HAP-1 (cell line): ENCODE data around the gene MTURN.

Experiments
- DNase-seq, 2 experiments: peaks; one replicate each; pipeline ENCODE4 v3.0.0-alpha.2; 2016 to 2020; ENCODE audit warnings: low spot score in 2 of 2
- H3K27me3 ChIP-seq: fragments of 250-450 bp; sonication (Bioruptor Pico); 2 replicates; pipeline ENCODE4 v1.5.1; 2020; ENCODE audit warnings: low read depth, mild to moderate bottlenecking, moderate library complexity
- H3K36me3 ChIP-seq: fragments of 250-450 bp; sonication (Bioruptor Pico); replicated peaks from 2 replicates; pipeline ENCODE4 v1.5.1; 2020; ENCODE audit warnings: mild to moderate bottlenecking
- H3K4me1 ChIP-seq: fragments of 250-450 bp; sonication (Bioruptor Pico); 2 replicates; pipeline ENCODE4 v1.5.1; 2020; ENCODE audit warnings: mild to moderate bottlenecking
- H3K4me3 ChIP-seq: fragments of 250-450 bp; sonication (Bioruptor Pico); 2 replicates; pipeline ENCODE4 v1.5.1; 2020; ENCODE audit warnings: mild to moderate bottlenecking, moderate library complexity
- H3K9me3 ChIP-seq: fragments of 250-450 bp; sonication (Bioruptor Pico); 2 replicates; pipeline ENCODE4 v1.5.1; 2020; ENCODE audit warnings: mild to moderate bottlenecking, moderate library complexity
- in situ Hi-C: fragments of 300-500 bp; cut with MboI; formaldehyde crosslinking; loops from 3 replicates; pipeline ENCODE4 v1.14.3; 2020; ENCODE audit warnings: low sequenced_read_pairs, inconsistent platforms, mixed read lengths

The MTURN gene

DNA sequence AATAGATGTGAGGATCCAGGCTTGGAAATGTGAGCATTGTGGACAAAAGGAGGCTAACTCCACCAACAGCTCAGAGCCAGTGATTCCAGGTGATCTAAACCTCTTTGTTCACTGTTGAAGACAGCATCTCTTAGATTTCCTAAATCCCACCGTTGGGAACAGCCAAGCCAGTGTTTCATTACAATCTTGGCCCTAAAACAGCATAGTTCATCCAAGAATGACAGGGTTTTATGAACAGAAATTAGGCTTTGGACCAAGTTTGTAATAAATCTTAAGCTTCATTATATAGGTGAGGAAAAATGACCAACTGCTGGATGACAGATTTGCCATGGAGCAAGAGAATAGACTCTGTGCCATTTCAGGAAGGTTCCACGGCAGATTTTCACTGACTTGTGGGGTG is 65.8 kb downstream of the MTURN start:
- peaks cover 11% of the 10 kb centered on the region for H3K4me1 ChIP-seq
- in situ Hi-C loops = no loop called here
- no peak overlapping the region for H3K4me3 ChIP-seq
- H3K9me3 ChIP-seq = peaks cover 15% of the 10 kb centered on the region
- H3K36me3 ChIP-seq = no peaks in the 10 kb centered on the region
- H3K27me3 ChIP-seq = no peaks in the 10 kb centered on the region
- no peak for DNase-seq

DNA sequence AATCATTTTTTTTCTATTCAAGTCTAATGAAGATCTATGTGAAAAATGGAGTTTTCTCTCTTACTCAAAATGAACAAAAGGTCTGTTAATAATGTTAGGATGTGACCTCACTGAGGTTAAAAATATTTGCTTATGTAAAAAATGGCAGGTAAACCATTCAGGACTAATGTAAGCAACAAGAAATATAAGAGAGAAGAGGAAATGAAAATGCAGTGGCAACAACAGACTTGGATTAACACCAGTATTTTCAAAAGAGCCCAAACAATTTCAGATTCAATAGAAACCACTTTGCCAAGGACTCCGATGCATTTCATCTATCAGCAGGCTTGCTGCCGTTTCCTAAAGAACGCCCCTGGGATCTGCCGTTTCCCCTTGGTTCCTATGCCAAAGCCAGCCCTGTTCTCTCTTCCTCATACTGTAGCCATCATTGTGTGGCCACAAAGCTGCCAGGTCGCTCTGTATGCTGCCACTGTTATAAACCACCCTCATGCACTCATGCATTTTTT is 66.4 kb downstream of the MTURN start:
- no peaks in the 10 kb centered on the region for H3K27me3 ChIP-seq
- no peak for DNase-seq
- in situ Hi-C loops = no loop called here
- H3K36me3 ChIP-seq = no peaks in the 10 kb centered on the region
- H3K4me3 ChIP-seq = no peak overlapping the region
- H3K4me1 ChIP-seq = peaks cover 11% of the 10 kb centered on the region
- H3K9me3 ChIP-seq = peaks cover 9% of the 10 kb centered on the region

DNA sequence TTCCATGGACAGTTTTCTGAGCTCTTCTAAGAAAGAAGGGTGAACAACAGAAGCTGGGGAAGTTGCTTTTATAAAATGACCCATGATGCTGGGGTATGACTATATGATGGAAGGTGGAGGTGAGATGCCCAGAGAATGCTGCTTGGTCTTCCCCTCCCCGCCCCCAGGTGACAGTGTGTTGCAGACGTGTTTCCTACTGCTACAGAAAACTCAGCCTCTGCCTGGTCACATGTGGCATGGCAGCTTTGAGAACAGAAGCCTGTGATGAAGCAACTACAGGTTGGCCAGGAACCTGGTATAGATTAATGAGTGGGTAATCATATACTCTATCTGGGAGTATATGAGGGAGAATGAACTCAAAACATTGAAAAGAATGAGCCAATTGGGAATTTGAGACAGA is 67.1 kb downstream of the MTURN start:
- no peak for DNase-seq
- no peak overlapping the region for H3K4me3 ChIP-seq
- H3K36me3 ChIP-seq = no peaks in the 10 kb centered on the region
- H3K4me1 ChIP-seq = peaks cover 11% of the 10 kb centered on the region
- H3K27me3 ChIP-seq = no peaks in the 10 kb centered on the region
- peaks cover 3% of the 10 kb centered on the region; the same call in 1 of the 2 replicates for H3K9me3 ChIP-seq
- in situ Hi-C loops = no loop called here

DNA sequence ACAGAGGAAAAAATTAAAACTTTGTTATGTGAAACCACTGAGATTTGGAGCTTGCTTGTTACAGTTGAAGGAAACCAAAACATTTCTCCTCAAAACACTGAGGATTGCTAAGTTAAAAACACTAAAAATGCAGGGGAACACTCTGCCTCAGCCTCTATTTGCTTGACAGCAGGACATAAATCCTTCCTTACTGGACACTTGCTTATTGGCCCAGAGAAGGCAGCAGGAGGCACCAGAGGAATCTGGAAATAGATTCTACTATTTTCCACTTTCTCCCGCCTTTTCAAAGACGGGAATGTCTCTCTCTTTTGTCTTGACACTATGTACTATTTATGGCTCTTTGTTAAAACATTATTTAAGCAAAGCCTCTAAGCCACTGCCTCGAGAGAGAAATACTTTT is 67.9 kb downstream of the MTURN start:
- peak; percentile 33 to 54 for DNase-seq
- H3K27me3 ChIP-seq = no peaks in the 10 kb centered on the region
- peaks cover 11% of the 10 kb centered on the region for H3K4me1 ChIP-seq
- H3K4me3 ChIP-seq = no peak overlapping the region
- peaks cover 3% of the 10 kb centered on the region; the same call in 1 of the 2 replicates for H3K9me3 ChIP-seq
- no peaks in the 10 kb centered on the region for H3K36me3 ChIP-seq
- in situ Hi-C loops = no loop called here

DNA sequence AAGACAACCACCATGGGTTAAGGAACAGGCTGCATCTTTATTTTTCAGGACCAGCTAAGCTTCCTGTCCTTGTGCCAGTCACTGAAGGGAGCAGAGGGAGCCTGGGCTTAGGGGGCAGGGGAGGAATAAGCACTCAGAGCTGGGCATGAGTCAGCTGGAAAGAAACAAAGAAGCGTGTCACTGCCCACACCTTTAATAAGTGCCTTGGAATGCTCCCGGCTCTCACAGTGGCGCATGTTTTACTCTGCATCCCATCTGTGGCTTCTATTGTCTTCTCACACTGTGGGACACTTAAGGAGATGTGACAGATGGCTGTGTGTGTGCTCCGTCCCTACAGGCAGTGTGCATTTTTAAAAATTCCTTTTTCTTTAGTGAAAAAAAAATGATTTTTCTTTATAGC is 71.7 kb downstream of the MTURN start:
- peak in 1 of 2 experiments; percentile 32 for DNase-seq

DNA sequence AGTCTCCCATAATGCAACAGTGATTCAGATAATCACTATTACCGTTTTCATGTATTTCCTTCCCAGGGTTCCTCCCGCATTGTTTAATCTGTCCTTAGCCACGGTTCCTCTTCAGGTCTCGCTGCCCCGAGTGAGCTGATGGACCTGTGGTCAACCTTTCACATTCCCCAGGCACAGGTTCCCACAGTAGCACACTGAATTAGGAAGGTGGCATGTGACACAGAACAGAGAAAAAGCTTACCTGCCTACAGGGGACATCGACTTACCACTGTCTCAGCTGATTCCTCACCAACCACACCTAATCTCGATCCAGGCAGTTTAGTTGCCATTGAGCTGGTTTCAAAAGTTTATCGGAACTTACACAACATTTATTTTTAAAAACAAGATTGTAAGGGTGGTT is 72.2 kb downstream of the MTURN start:
- H3K4me3 ChIP-seq = no peak overlapping the region
- no peaks in the 10 kb centered on the region for H3K27me3 ChIP-seq
- no peak for DNase-seq
- H3K36me3 ChIP-seq = no peaks in the 10 kb centered on the region
- in situ Hi-C loops = no loop called here
- no peaks in the 10 kb centered on the region for H3K9me3 ChIP-seq
- H3K4me1 ChIP-seq = peaks cover 11% of the 10 kb centered on the region

More for the DNA sequence above, 71.7 kb downstream of the MTURN start:
- Histone ChIP-seq H3K36me3 (no peaks in the 10 kb centered on the region), H3K27me3 (no peaks in the 10 kb centered on the region), H3K4me3 (no peak overlapping the region), H3K9me3 (no peaks in the 10 kb centered on the region), H3K4me1 (peaks cover 11% of the 10 kb centered on the region)
- in situ Hi-C loops = no loop called here

DNA sequence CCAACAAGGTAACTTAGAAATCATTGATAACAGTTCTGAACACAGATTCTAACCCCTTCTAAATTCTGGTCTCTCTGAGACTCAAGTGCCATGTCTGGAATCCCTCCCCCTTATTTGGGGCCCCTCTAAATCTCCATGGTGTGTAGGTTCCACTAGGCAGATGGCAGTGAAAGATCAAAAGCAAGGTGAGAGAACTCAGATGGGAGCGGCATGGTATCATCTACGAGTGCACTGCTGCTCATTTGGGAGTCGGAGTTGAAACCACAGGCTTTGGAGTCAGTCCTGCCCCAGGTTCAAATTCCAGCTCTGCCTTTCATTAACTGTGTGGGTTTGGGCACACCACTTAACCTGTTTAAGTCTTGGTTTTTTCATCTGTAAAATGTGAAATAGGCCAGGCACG is 72.6 kb downstream of the MTURN start:
- H3K4me3 ChIP-seq = no peak overlapping the region
- H3K36me3 ChIP-seq = no peaks in the 10 kb centered on the region
- H3K9me3 ChIP-seq = no peaks in the 10 kb centered on the region
- no peaks in the 10 kb centered on the region for H3K27me3 ChIP-seq
- peaks cover 9% of the 10 kb centered on the region for H3K4me1 ChIP-seq
- DNase-seq = no peak
- in situ Hi-C loops = no loop called here

DNA sequence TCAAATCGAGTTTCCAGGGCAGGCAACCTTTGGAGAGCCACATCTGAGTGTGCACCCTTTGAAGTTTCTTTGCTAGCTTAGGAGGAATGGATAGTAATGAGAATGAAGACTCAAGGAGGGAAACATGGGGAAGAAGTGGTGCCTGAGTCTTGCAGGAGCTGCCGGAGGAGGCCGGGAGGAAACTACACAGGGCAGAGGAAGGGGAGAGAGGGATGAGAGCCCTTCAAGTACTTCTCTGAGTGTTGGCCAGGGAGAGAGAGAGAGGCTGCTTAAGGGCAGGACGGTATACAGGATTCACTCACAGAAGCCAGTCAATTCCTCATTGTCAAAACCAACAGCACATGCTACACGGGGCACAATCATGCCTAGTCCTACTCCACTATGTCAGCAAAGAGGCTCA is 75.2 kb downstream of the MTURN start:
- Histone ChIP-seq H3K9me3 (no peaks in the 10 kb centered on the region), H3K36me3 (no peaks in the 10 kb centered on the region), H3K4me1 (no peaks in the 10 kb centered on the region), H3K4me3 (no peak overlapping the region), H3K27me3 (no peaks in the 10 kb centered on the region; the same call in 1 of the 2 replicates)
- no peak for DNase-seq
- in situ Hi-C loops = no loop called here
